ENCODE results near the gene MSRB3.

The MSRB3 gene

GRCh38 chr12:65305346-65305950 lies 27.0 kb downstream of the MSRB3 start:
- H3K9ac ChIP-seq (ENCODE audit: low read depth, low read length, poor library complexity, severe bottlenecking): no peak overlapping the region
- H3F3A ChIP-seq (ENCODE audit: low read depth): peaks cover 3% of the 10 kb centered on the region; the same call in 1 of the 2 replicates
- H2AFZ ChIP-seq (ENCODE audit: low read length): no peak overlapping the region
- H3K4me2 ChIP-seq (ENCODE audit: low read depth, low read length, poor library complexity, severe bottlenecking): no peak overlapping the region
- peaks cover 22% of the 10 kb centered on the region; the same call in 1 of the 2 replicates for H3K36me3 ChIP-seq (ENCODE audit: insufficient read depth, low read length)
- H4K20me1 ChIP-seq (ENCODE audit: insufficient read depth, low read length, poor library complexity, severe bottlenecking): peaks cover 63% of the 10 kb centered on the region
- peaks cover 83% of the 10 kb centered on the region for H3K79me2 ChIP-seq (ENCODE audit: insufficient read depth, low read length)
- H3K27me3 ChIP-seq (ENCODE audit: insufficient read depth, low read length, poor library complexity, severe bottlenecking): no peaks in the 10 kb centered on the region
- peaks cover 29% of the 10 kb centered on the region for H3K4me1 ChIP-seq (ENCODE audit: insufficient read depth, low read length, poor library complexity, severe bottlenecking)
- H3K9me2 ChIP-seq (replicated peaks; ENCODE audit: low read depth, low read length): no peaks in the 10 kb centered on the region
- no peak overlapping the region for H3K4me3 ChIP-seq (ENCODE audit: low read length, poor library complexity, severe bottlenecking)
- no peaks in the 10 kb centered on the region for H3K9me3 ChIP-seq (ENCODE audit: insufficient read depth, low read depth, low read length)
- TF ChIP-seq, protein P1, sequence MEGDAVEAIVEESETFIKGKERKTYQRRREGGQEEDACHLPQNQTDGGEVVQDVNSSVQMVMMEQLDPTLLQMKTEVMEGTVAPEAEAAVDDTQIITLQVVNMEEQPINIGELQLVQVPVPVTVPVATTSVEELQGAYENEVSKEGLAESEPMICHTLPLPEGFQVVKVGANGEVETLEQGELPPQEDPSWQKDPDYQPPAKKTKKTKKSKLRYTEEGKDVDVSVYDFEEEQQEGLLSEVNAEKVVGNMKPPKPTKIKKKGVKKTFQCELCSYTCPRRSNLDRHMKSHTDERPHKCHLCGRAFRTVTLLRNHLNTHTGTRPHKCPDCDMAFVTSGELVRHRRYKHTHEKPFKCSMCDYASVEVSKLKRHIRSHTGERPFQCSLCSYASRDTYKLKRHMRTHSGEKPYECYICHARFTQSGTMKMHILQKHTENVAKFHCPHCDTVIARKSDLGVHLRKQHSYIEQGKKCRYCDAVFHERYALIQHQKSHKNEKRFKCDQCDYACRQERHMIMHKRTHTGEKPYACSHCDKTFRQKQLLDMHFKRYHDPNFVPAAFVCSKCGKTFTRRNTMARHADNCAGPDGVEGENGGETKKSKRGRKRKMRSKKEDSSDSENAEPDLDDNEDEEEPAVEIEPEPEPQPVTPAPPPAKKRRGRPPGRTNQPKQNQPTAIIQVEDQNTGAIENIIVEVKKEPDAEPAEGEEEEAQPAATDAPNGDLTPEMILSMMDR (conservative IDR thresholded peaks at IDR 0.05; ENCODE audit: low read length): no peak
- no peak for TF ChIP-seq EZH2phosphoT487 (IDR thresholded peaks at IDR 0.05; ENCODE audit: borderline replicate concordance)

DNA sequence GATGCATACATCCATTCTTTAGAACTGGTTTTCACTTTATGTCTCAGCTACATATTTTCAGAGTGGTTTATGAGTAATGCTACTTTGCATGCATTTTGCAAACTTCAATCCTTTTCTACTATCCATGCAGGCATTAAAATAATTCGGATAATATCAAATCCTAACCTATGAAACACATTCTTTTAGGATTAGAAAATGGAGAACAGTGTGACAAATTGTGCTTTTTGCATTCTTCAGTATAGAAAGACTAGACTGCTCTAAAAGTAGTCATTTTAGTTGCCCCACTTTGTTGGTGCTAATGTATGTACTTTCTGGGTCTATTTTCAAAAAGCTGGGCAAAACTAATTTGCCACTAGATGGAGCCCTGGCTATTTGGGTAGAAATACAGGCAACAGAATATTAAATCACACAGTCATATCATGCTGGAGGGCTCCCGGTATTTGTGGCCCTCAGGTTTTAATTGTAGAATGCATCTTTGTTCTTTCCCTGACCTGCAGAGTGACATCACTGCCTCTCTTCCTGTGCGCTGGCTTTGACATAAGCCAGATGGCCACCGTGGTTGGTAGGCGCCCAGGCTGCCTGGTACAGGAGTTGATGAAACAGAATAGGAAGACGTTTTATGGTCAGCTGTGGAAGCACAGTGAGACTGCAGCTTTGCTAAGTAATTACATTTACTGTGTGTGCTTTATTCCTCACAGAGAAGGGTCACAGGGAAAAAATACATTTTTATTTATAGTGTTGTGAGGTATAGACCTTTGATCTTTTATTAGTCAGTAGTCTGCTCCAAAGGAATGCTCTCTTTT lies 28.1 kb downstream of the MSRB3 start:
- H3F3A ChIP-seq (ENCODE audit: low read depth): peaks cover 3% of the 10 kb centered on the region; the same call in 1 of the 2 replicates
- H3K9me2 ChIP-seq (replicated peaks; ENCODE audit: low read depth, low read length): no peaks in the 10 kb centered on the region
- H3K4me2 ChIP-seq (ENCODE audit: low read depth, low read length, poor library complexity, severe bottlenecking): peak overlapping the region; percentile 54
- no peaks in the 10 kb centered on the region for H3K9me3 ChIP-seq (ENCODE audit: insufficient read depth, low read depth, low read length)
- H2AFZ ChIP-seq (ENCODE audit: low read length): no peak overlapping the region
- H3K79me2 ChIP-seq (ENCODE audit: insufficient read depth, low read length): peaks cover 81% of the 10 kb centered on the region
- H4K20me1 ChIP-seq (ENCODE audit: insufficient read depth, low read length, poor library complexity, severe bottlenecking): peaks cover 56% of the 10 kb centered on the region
- no peak overlapping the region for H3K4me3 ChIP-seq (ENCODE audit: low read length, poor library complexity, severe bottlenecking)
- TF ChIP-seq, protein P1 (conservative IDR thresholded peaks at IDR 0.05; ENCODE audit: low read length): peak; percentile 86
- TF ChIP-seq EZH2phosphoT487 (IDR thresholded peaks at IDR 0.05; ENCODE audit: borderline replicate concordance): no peak
- H3K9ac ChIP-seq (ENCODE audit: low read depth, low read length, poor library complexity, severe bottlenecking): peak overlapping the region; percentile 28
- H3K27me3 ChIP-seq (ENCODE audit: insufficient read depth, low read length, poor library complexity, severe bottlenecking): no peaks in the 10 kb centered on the region
- H3K36me3 ChIP-seq (ENCODE audit: insufficient read depth, low read length): peaks cover 22% of the 10 kb centered on the region; the same call in 1 of the 2 replicates
- H3K4me1 ChIP-seq (ENCODE audit: insufficient read depth, low read length, poor library complexity, severe bottlenecking): peaks cover 28% of the 10 kb centered on the region

DNA sequence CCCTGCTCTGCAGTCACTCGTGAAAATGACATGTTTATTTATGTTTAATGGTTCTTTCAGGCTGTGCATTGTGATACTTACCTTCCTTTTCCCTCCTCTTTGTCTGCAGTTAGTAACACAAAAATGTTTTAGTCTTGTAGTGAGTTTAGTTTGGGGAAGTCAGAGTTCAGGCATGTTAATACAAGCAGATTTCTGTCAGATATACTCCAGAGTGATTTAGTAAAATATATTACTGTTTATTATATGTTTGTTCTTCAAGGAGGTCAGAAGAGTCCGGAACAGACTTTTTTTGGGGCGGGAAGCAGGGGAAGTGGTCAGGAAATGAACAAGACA lies 28.7 kb downstream of the MSRB3 start:
- peaks cover 24% of the 10 kb centered on the region; the same call in 1 of the 2 replicates for H3K36me3 ChIP-seq (ENCODE audit: insufficient read depth, low read length)
- H3K9ac ChIP-seq (ENCODE audit: low read depth, low read length, poor library complexity, severe bottlenecking): peak overlapping the region; percentile 28
- peaks cover 3% of the 10 kb centered on the region; the same call in 1 of the 2 replicates for H3F3A ChIP-seq (ENCODE audit: low read depth)
- no peaks in the 10 kb centered on the region for H3K9me2 ChIP-seq (replicated peaks; ENCODE audit: low read depth, low read length)
- peaks cover 79% of the 10 kb centered on the region for H3K79me2 ChIP-seq (ENCODE audit: insufficient read depth, low read length)
- peak overlapping the region; percentile 54 for H3K4me2 ChIP-seq (ENCODE audit: low read depth, low read length, poor library complexity, severe bottlenecking)
- no peaks in the 10 kb centered on the region for H3K9me3 ChIP-seq (ENCODE audit: insufficient read depth, low read depth, low read length)
- no peak overlapping the region for H3K4me3 ChIP-seq (ENCODE audit: low read length, poor library complexity, severe bottlenecking)
- H2AFZ ChIP-seq (ENCODE audit: low read length): no peak overlapping the region
- no peaks in the 10 kb centered on the region for H3K27me3 ChIP-seq (ENCODE audit: insufficient read depth, low read length, poor library complexity, severe bottlenecking)
- TF ChIP-seq, protein P1 (conservative IDR thresholded peaks at IDR 0.05; ENCODE audit: low read length): no peak
- TF ChIP-seq EZH2phosphoT487 (IDR thresholded peaks at IDR 0.05; ENCODE audit: borderline replicate concordance): no peak
- H3K4me1 ChIP-seq (ENCODE audit: insufficient read depth, low read length, poor library complexity, severe bottlenecking): peaks cover 28% of the 10 kb centered on the region
- peaks cover 53% of the 10 kb centered on the region for H4K20me1 ChIP-seq (ENCODE audit: insufficient read depth, low read length, poor library complexity, severe bottlenecking)
